GM18520 (cell line): ENCODE data around the gene CFAP77.

Experiments used
- ATAC-seq: cut with Tn5 transposase; IDR thresholded peaks from one replicate; pipeline ENCODE4 v1.9.1; 2021; ENCODE audit not compliant: unreplicated experiment

Gene CFAP77

DNA sequence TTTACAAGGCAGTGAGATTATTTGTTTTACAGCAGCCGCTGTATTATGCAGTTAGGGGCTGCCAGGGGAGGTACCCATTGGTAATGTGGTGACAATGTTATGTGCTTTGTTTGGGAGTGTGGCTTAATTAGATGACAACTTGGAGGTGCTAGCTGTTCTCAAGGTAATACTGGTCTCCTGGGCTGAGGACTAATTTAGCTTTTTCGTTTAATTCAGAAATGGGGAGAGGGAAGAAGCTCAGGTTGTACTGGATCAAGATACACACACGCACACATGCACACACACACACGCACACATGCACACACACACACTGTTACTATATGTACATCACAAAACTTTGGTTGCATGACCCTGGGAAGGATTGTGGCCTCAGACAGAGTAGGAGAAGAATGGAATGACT lies 37.9 kb downstream of the CFAP77 start:
- ATAC-seq, result no peak

DNA sequence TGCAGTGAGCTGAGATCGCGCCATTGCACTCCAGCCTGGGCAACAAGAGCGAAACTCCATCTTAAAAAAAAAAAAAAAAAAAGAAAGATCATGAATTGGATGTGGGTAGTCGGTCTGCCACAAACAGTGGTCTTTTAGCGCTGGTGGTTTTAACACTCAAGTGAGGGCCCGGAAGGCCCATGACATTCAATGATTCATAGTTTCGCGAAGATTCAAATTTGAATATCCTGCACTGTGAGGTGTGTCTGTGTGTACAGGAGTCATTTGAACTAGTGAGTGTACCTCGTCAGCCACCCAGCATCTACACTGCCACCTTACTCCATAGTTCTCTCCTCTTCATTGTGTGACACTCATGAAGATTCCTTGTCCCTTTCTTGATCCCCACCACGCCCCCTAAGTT lies 41.3 kb downstream of the CFAP77 start:
- no peak for ATAC-seq

GRCh38 chr9:132456241-132456640 lies 46.2 kb downstream of the CFAP77 start:
- no peak for ATAC-seq

- ATAC-seq, result no peak
Observed at GRCh38 chr9:132457504-132458236, 47.7 kb downstream of the CFAP77 start.

DNA sequence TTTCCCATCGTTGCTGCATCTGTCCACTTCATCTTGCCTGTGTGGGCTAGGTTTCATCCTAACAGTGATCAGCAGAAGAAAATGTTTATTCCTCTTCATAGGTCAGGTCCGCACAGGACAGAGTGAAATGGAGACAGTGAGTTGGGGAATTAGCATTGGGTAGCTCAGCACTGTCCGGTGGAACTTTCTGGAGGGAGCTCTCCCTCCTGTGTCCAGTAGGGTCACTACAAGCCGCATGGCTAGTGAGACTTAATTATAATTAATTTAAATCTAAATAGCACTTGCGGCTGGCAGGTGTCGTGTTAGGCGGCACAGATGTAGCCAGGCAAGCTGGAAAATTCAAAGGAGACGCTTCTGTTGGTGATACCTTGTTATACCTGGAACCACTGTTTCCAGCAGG lies 48.4 kb downstream of the CFAP77 start:
- no peak for ATAC-seq

- no peak for ATAC-seq
Observed at GRCh38 chr9:132459661-132460060, 49.6 kb downstream of the CFAP77 start.

DNA sequence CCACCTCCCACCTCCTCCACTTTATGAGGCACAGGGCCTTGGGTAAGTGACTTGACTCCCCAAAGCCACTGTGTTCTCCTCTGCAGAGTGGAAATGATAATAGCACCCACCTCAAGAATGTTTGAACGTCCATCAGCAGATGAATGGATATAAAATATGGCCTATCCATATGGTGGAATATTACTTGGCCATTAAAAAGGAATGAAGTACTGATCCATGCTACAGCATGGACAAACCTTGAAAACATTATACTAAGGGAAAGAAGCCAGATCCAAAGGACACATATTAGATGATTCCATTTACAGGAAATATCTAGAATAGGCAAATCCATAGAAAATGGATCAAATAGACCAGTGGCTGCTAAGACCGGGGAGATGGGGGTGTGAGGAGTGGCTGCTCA lies 50.2 kb downstream of the CFAP77 start:
- ATAC-seq, result no peak

DNA sequence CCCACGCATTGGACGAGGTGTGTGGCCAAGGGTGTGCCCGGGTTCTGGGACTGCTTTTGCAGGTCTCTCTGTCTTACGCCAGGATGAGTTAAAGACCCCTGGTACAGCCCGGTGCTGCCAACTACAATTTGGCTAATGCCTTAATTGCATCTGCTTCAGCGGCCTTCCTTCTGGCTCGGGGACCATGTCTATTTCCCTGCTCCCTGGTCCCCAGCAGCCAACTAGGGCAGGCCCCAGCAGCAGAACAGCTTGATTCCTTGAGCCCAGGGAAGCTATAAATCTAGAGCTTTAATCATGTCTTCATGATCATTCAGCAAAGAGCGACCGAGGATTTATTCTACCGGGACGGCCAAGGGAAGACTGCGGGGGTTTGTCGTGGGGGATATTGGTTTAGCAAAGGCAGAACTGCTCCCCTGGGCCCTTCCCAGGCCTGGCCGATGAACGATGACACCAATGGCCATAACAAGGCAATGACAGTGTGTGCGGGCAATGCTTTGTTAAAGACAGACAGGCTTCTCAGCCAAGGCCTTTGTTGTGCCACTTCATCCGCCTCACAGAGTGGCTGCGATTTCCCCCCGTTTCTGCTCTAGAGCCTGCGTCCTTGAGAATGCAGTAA lies 51.4 kb downstream of the CFAP77 start:
- ATAC-seq, result no peak

GRCh38 chr9:132461971-132462370 lies 52.0 kb downstream of the CFAP77 start:
- ATAC-seq, result no peak

DNA sequence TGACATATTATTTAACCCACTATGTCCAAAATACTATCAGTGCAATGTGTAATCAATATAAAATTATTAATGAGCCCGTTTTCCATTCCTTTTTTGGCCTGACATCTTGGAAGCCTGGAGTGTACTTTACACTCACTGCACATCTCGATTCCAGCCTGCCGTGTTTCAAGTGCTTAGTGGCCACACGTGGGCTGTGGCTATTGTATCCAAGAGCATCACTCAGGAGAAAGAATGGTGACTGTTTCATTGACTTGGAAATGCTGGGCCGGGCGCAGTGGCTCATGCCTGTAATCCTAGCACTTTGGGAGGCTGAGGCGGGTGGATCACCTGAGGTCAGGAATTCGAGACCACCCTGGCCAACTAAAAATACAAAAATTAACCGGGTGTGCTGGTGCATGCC lies 54.5 kb downstream of the CFAP77 start:
- no peak for ATAC-seq

- ATAC-seq, result no peak
Observed at GRCh38 chr9:132465131-132465635, 55.2 kb downstream of the CFAP77 start.

- ATAC-seq, result no peak
Observed at GRCh38 chr9:132472199-132472598, 62.2 kb downstream of the CFAP77 start.

DNA sequence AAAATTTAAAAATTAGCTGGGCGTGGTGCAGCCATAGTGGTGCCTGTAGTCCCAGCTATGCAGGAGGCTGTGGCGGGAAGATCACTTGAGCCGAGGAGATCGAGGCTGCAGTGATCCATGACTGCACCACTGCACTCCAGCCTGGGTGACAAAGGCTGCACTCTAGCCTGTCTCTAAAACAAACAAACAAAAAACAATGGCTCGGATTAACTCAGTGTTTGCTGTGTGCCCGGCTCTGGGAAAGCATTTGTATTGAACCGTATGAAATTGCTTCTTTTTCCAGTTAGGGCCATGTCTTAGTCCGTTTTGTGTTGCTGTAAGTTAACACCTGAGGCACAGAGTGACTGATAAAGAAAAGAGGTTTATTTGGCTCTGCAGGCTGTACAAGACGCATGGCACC lies 62.6 kb downstream of the CFAP77 start:
- no peak for ATAC-seq

DNA sequence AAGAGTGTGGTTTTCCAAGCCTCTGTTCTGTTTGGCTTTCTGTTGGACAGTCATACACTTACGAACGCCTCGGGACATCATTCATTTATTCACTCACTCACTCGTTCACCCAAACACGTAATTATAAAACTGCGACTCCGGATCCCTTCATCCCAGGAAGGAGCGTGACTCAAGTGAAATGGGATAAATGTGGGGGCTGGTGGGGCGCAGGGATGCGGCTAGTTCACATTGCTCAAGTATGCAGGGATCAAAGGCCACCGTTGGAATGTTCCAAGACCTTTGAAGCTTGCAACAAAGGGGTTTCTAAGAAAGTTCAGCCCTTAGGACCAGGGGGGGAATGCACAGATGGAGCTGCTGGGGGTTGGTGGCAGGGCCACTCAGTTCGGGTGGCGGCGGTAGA lies 64.2 kb downstream of the CFAP77 start:
- ATAC-seq, result no peak

GRCh38 chr9:132478353-132479050 lies 68.5 kb downstream of the CFAP77 start:
- ATAC-seq, result no peak

DNA sequence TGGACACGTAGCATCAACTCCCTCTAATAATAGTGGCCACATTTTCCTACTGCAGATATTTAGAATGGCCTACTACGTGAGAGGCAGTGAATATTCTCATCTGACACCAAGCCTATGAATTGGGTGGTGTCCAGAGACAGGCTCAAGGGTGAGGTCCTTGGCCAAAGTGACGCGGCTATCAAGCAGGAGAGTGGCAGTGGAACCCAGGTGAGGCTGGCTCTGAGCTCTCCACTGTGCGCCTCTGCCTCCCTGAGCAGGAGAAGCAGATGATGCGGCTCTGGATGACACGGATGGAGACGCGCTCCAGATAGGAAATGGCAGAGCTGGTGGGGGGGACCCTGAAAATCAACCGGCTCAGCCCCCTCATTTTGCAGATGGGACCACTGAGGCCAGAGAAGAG lies 69.7 kb downstream of the CFAP77 start:
- no peak for ATAC-seq

DNA sequence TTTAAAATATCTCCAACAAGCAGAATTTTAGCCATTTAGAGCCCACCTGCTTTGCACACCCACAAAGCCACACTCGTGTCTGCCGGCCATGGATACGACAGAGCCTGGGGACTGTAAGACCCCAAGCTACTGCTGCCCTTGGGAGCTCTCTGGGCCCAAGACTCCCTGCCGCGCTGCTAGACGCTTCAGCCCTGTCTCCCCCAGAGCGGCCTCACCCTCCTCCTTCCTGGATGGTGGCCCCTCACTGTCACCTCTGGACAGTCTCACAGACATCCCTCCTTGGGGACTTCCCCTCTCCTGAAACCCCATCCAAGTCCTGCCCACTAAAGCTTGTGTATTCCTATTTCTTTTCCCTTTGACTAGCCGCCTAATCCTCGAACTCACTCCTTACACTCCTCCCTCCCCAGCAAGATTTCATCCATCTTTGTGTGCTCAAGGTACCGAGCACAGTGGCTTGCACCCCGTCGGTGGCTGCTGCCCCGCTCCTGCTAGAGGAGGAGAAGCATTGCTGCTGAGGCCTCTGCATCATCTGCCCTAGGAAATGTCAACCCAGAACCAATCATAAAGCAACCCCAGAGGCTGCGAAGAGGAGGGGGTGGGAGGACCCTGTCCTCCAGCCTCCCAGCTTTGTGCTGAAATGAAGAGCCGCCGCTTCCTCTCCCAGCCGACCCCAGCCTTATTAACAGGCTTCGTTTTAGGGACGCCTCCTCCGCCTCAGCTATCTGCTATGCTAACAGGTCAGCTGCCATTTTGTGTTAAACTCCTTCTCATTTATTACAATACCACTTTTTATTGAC lies 71.2 kb downstream of the CFAP77 start:
- ATAC-seq, result no peak

DNA sequence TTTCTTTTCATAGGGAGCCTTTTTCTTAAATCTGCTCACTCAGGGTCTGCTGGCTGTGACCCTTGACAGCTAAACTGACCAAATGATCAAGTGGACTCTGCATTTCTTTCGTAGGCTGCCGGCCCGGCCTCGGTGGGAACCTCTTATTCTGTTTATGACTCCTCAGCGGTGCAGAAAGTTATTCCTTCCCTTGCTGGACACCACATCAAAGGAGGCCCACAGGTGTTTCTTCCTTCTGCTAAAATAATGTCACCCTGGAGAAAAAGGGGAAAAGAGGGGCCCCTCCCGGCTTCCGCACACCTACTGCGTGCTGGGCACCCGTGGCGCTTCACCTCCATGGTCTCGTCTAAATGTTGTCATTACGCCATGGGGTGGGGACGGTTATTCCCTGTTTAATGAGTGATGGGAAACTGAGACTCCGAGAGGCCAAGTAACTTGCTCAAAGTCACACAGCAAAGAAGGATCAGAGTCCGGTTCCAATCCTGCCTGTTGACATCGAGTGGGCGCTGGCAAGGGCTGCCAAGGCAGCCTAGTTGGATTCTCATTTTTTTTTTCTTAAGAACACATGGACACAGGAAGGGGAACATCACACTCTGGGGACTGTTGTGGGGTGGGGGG lies 72.3 kb downstream of the CFAP77 start:
- ATAC-seq, result no peak

GRCh38 chr9:132485393-132485792 lies 75.4 kb downstream of the CFAP77 start:
- ATAC-seq, result no peak

DNA sequence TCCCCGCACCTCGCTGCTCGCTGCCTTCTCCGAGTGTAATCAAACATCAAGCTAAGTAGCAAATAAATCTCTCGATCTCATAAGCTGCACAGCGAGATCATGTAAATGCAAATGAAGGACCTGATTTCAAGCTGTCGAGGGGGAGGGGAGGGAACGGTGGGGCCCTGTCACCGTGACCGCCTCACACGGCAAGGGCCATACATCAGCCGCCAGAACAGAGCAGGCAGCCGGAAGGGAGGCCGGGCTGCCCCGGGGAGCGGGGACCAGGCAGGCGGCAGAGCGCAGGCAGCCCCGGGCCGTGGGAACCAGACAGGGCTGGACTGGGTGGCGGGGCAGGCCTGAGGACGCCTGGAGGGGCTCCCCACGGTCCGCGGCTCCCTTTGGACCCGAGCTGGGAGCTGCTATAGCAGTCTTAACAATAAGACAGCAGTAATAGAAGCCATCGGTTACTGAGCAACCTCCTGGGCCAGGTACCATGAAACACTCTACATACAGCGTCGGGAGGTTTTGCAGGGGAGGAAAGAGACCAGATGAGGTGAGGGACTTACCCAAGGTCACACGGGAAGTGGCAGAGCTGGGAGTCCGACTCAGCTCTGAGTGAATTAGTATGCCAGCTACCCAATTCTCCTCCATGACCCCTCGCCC lies 76.8 kb downstream of the CFAP77 start:
- ATAC-seq, result no peak
